H1 (cell line): ENCODE data around the gene BCAS3. TPM values are rescaled to one million over a fixed set of nuclear protein-coding genes. Genes with fewer than 3 reads are reported as not detected.

Experiments used
- CTCF ChIA-PET: fragments of 300-600 bp; sonication (Branson Sonifier 250); formaldehyde crosslinking; loops from one replicate; lab custom pipeline; 2021; ENCODE audit not compliant: partially characterized antibody; lab: Charles Lee
- POLR2A ChIA-PET: fragments of 300-600 bp; sonication (Branson Sonifier 250); formaldehyde crosslinking; loops from one replicate; lab custom pipeline; 2021; ENCODE audit warnings: inconsistent platforms; ENCODE audit not compliant: partially characterized antibody; lab: Charles Lee
- DNase-seq, 2 experiments: peaks; one replicate each; pipeline versions ENCODE4 v3.0.0 to v3.0.0-alpha.2; 2010 to 2022; ENCODE audit warnings: low spot score in 2 of 2, low read depth in 1 of 2, mixed read lengths in 1 of 2
- FAIRE-seq: peaks from 2 replicates; lab custom pipeline; 2011; peaks lifted over from hg19 to GRCh38; lab: Jason Lieb, UNC
- H2AFZ ChIP-seq: 2 replicates; pipeline ENCODE4 v1.8.1; 2012; ENCODE audit warnings: low read length, inconsistent platforms
- H2AK5ac ChIP-seq: 2 replicates; pipeline ENCODE4 v1.6.1; 2013; ENCODE audit warnings: low read depth, low read length
- H2BK120ac ChIP-seq: replicated peaks from 2 replicates; pipeline ENCODE3; 2013; ENCODE audit warnings: low read depth, low read length, inconsistent platforms
- H2BK12ac ChIP-seq: 2 replicates; pipeline ENCODE4 v1.6.1; 2013; ENCODE audit warnings: low read depth, low read length
- H2BK15ac ChIP-seq: 2 replicates; pipeline ENCODE4 v1.6.1; 2013; ENCODE audit warnings: low read length
- H2BK20ac ChIP-seq: 2 replicates; pipeline ENCODE4 v1.6.1; 2013; ENCODE audit warnings: low read length
- H2BK5ac ChIP-seq: 2 replicates; pipeline ENCODE4 v1.6.1; 2013; ENCODE audit warnings: low read depth, low read length
- H3K14ac ChIP-seq: 2 replicates; pipeline ENCODE4 v1.6.1; 2013; ENCODE audit warnings: inconsistent platforms; ENCODE audit not compliant: insufficient read length
- H3K18ac ChIP-seq: 2 replicates; pipeline ENCODE4 v1.6.1; 2013; ENCODE audit warnings: low read length; ENCODE audit errors: extremely low read depth
- H3K23ac ChIP-seq: 2 replicates; pipeline ENCODE4 v1.6.1; 2013; ENCODE audit warnings: inconsistent platforms; ENCODE audit not compliant: insufficient read length
- H3K23me2 ChIP-seq: 2 replicates; pipeline ENCODE4 v1.6.1; 2013; ENCODE audit warnings: low read depth, low read length
- H3K27ac ChIP-seq: 2 replicates; pipeline ENCODE4 v1.6.1; 2011; ENCODE audit warnings: low read depth, low read length, inconsistent platforms
- H3K27me3 ChIP-seq, 4 experiments: replicated peaks in 1 of 4; 1 replicate in 1 of 4; 2 replicates in 3 of 4; pipeline versions ENCODE4 v1.6.1 to v1.8.1; 2011 to 2013; ENCODE audit warnings: low read length in 3 of 4, mild to moderate bottlenecking in 3 of 4, inconsistent platforms in 2 of 4, mixed read lengths in 2 of 4, moderate library complexity in 1 of 4; ENCODE audit not compliant: control insufficient read depth in 3 of 4, insufficient read depth in 3 of 4; ENCODE audit errors: extremely low read depth in 1 of 4
- H3K36me3 ChIP-seq, 4 experiments: 2 replicates each; pipeline versions ENCODE4 v1.6.1 to v1.8.1; 2011 to 2013; ENCODE audit warnings: mild to moderate bottlenecking in 4 of 4, low read length in 3 of 4, moderate library complexity in 2 of 4, control low read depth in 1 of 4, inconsistent platforms in 1 of 4; ENCODE audit not compliant: insufficient read depth in 4 of 4, control insufficient read depth in 2 of 4
- H3K4ac ChIP-seq: replicated peaks from 2 replicates; pipeline ENCODE3; 2013; ENCODE audit warnings: low read length, low read depth, mixed read lengths, inconsistent platforms; ENCODE audit not compliant: insufficient read length
- H3K4me1 ChIP-seq, 4 experiments: replicated peaks in 1 of 4; 1 replicate in 1 of 4; 2 replicates in 3 of 4; pipeline versions ENCODE4 v1.6.1 to v1.8.1; 2011 to 2013; ENCODE audit warnings: low read length in 3 of 4, inconsistent platforms in 2 of 4, mixed read lengths in 1 of 4; ENCODE audit not compliant: insufficient read depth in 4 of 4, control insufficient read depth in 3 of 4
- H3K4me2 ChIP-seq, 2 experiments: 2 replicates each; pipeline versions ENCODE4 v1.6.1 to v1.8.1; 2011 to 2013; ENCODE audit warnings: low read depth in 2 of 2, low read length in 2 of 2, control low read depth in 1 of 2, inconsistent platforms in 1 of 2, mild to moderate bottlenecking in 1 of 2; ENCODE audit not compliant: insufficient read depth in 1 of 2
- H3K4me3 ChIP-seq, 4 experiments: fragments of 200-600, 300-600 bp in 1 of 4; sonication (generic), shearing (Covaris generic), sonication (Bioruptor Twin) in 1 of 4; 2 replicates each; pipeline versions ENCODE4 v1.5.1 to v1.8.1; 2011 to 2016; ENCODE audit warnings: low read length in 4 of 4, low read depth in 3 of 4, control low read depth in 2 of 4, inconsistent platforms in 2 of 4, mild to moderate bottlenecking in 2 of 4, mixed read lengths in 1 of 4, moderate library complexity in 1 of 4; ENCODE audit not compliant: insufficient read depth in 2 of 4; ENCODE audit errors: extremely low read depth in 1 of 4
- H3K56ac ChIP-seq: replicated peaks from 2 replicates; pipeline ENCODE3; 2013; ENCODE audit warnings: low read depth, mild to moderate bottlenecking, mixed read lengths, low read length, inconsistent platforms; ENCODE audit not compliant: insufficient read length
- H3K79me1 ChIP-seq: 2 replicates; pipeline ENCODE4 v1.6.1; 2013; ENCODE audit warnings: low read depth, low read length, control low read depth
- H3K79me2 ChIP-seq, 2 experiments: 2 replicates each; pipeline versions ENCODE4 v1.6.1 to v1.8.1; 2012 to 2013; ENCODE audit warnings: low read length in 2 of 2, mild to moderate bottlenecking in 2 of 2, inconsistent platforms in 1 of 2; ENCODE audit not compliant: insufficient read depth in 2 of 2, control insufficient read depth in 1 of 2
- H3K9ac ChIP-seq, 4 experiments: replicated peaks in 1 of 4; 1 replicate in 1 of 4; 2 replicates in 3 of 4; pipeline versions ENCODE4 v1.6.1 to v1.8.1; 2011 to 2013; ENCODE audit warnings: low read depth in 3 of 4, low read length in 3 of 4, control low read depth in 2 of 4, mild to moderate bottlenecking in 2 of 4, moderate library complexity in 2 of 4, inconsistent platforms in 1 of 4; ENCODE audit errors: extremely low read depth in 1 of 4
- H3K9me3 ChIP-seq, 2 experiments: 2 replicates each; pipeline versions ENCODE4 v1.6.1 to v1.8.1; 2012 to 2013; ENCODE audit warnings: mild to moderate bottlenecking in 2 of 2, moderate library complexity in 2 of 2, control low read depth in 1 of 2, inconsistent platforms in 1 of 2, low read depth in 1 of 2, low read length in 1 of 2, mixed read lengths in 1 of 2; ENCODE audit not compliant: insufficient read depth in 2 of 2
- H4K20me1 ChIP-seq, 2 experiments: replicated peaks in 1 of 2; 2 replicates each; pipeline versions ENCODE3 to v1.8.1; 2011 to 2013; ENCODE audit warnings: inconsistent platforms in 2 of 2, low read length in 2 of 2, mild to moderate bottlenecking in 1 of 2; ENCODE audit not compliant: insufficient read depth in 2 of 2, control insufficient read depth in 1 of 2
- H4K5ac ChIP-seq: 2 replicates; pipeline ENCODE4 v1.6.1; 2013; ENCODE audit warnings: low read length, low read depth, mixed read lengths, inconsistent platforms; ENCODE audit not compliant: insufficient read length
- H4K8ac ChIP-seq: 2 replicates; pipeline ENCODE4 v1.8.0; 2013; ENCODE audit warnings: mild to moderate bottlenecking, moderate library complexity, low read length, inconsistent platforms; ENCODE audit not compliant: insufficient read depth; ENCODE audit errors: extremely low read depth
- H4K91ac ChIP-seq: replicated peaks from 2 replicates; pipeline ENCODE3; 2013; ENCODE audit warnings: low read length, mixed read lengths, inconsistent platforms; ENCODE audit not compliant: insufficient read length
- CBX8 ChIP-seq: fragments of 300-800, 300-1000 bp; sonication (generic); IDR thresholded peaks from 2 replicates; pipeline ENCODE4 v1.7.1; 2016; ENCODE audit warnings: low read depth, low read length, borderline replicate concordance
- CEBPB ChIP-seq: IDR thresholded peaks from 2 replicates; pipeline ENCODE4 v1.6.1; 2012; ENCODE audit warnings: low read depth, low read length
- EP300 ChIP-seq, 2 experiments: IDR thresholded peaks; 1 replicate in 1 of 2; 2 replicates in 1 of 2; pipeline ENCODE4 v1.6.1; 2011 to 2012; ENCODE audit warnings: low read depth in 2 of 2, low read length in 2 of 2, mild to moderate bottlenecking in 2 of 2, borderline replicate concordance in 1 of 2, inconsistent platforms in 1 of 2, moderate library complexity in 1 of 2
- HDAC2 ChIP-seq, 2 experiments: fragments of 300-600 bp in 1 of 2; sonication (generic) in 1 of 2; IDR thresholded peaks; 2 replicates each; pipeline ENCODE4 v1.6.1; 2011 to 2012; ENCODE audit warnings: low read depth in 2 of 2, low read length in 2 of 2, mild to moderate bottlenecking in 2 of 2, moderate library complexity in 2 of 2, borderline replicate concordance in 1 of 2, inconsistent platforms in 1 of 2
- MAX ChIP-seq: IDR thresholded peaks from 2 replicates; pipeline ENCODE4 v1.6.1; 2012; ENCODE audit warnings: inconsistent platforms
- PHF8 ChIP-seq: fragments of 200-600 bp; sonication (generic); conservative IDR thresholded peaks from 2 replicates; pipeline ENCODE4 v1.7.1; 2012; ENCODE audit warnings: low read depth, mild to moderate bottlenecking, inconsistent platforms, low read length, moderate library complexity
- POLR2AphosphoS5 ChIP-seq: IDR thresholded peaks from 2 replicates; pipeline ENCODE4 v1.6.1; 2011; ENCODE audit warnings: low read depth, low read length
- RAD21 ChIP-seq, 2 experiments: IDR thresholded peaks in 1 of 2; conservative IDR thresholded peaks in 1 of 2; 2 replicates each; pipeline ENCODE4 v1.6.1; 2011; ENCODE audit warnings: low read depth in 2 of 2, low read length in 2 of 2, improper control_type of control experiment in 1 of 2, inconsistent platforms in 1 of 2, mild to moderate bottlenecking in 1 of 2, moderate library complexity in 1 of 2
- RBBP5 ChIP-seq: IDR thresholded peaks from 2 replicates; pipeline ENCODE4 v1.7.1; 2012; ENCODE audit warnings: low read depth, mild to moderate bottlenecking, inconsistent platforms, low read length, moderate library complexity, borderline replicate concordance
- RFX5 ChIP-seq: IDR thresholded peaks from 2 replicates; pipeline ENCODE4 v1.6.1; 2011; ENCODE audit warnings: low read depth, low read length, improper control_type of control experiment, borderline replicate concordance
- SP1 ChIP-seq: IDR thresholded peaks from 2 replicates; pipeline ENCODE4 v1.6.1; 2011; ENCODE audit warnings: low read depth, low read length
- SP2 ChIP-seq: IDR thresholded peaks from 2 replicates; pipeline ENCODE4 v1.6.1; 2012; ENCODE audit warnings: mild to moderate bottlenecking, low read length, inconsistent platforms
- SUZ12 ChIP-seq: fragments of 200-600 bp; sonication (generic); IDR thresholded peaks from 2 replicates; pipeline ENCODE4 v1.6.1; 2012; ENCODE audit warnings: mild to moderate bottlenecking, inconsistent platforms, low read length, moderate library complexity, mixed read lengths
- TBP ChIP-seq: IDR thresholded peaks from 2 replicates; pipeline ENCODE4 v1.6.1; 2011; ENCODE audit warnings: low read depth, low read length, improper control_type of control experiment
- TCF12 ChIP-seq: IDR thresholded peaks from 2 replicates; pipeline ENCODE4 v1.6.1; 2011; ENCODE audit warnings: low read depth, mild to moderate bottlenecking, low read length
- WGBS, 2 experiments: shearing (Covaris generic) in 1 of 2; methylation state at CpG; one replicate each; pipeline versions ENCODE4 v1.1.6 to v1.1.7; 2013 to 2015; ENCODE audit warnings: low lambda C conversion rate in 2 of 2, mixed read lengths in 2 of 2, inconsistent platforms in 1 of 2, low coverage in 1 of 2, missing lambda C conversion rate in 1 of 2; ENCODE audit not compliant: insufficient replicate concordance in 2 of 2, insufficient coverage in 1 of 2, insufficient read length in 1 of 2; ENCODE audit errors: extremely low coverage in 1 of 2, missing lambda C conversion rate in 1 of 2; 5-methylcytosine and 5-hydroxymethylcytosine counted together
- polyA plus RNA-seq, 7 experiments: library from polyadenylated mRNA; depleted of rRNA in 3 of 7; stranded (reverse) in 5 of 7; unstranded in 2 of 7; fragments of >200 nt in 5 of 7; fragments of 200-250 nt in 2 of 7; gene quantifications; 1 replicate in 5 of 7; 2 replicates in 1 of 7; 4 replicates in 1 of 7; pipeline versions ENCODE4 v1.2.1 to v1.2.3, GENCODE V29; 2011 to 2013; ENCODE audit warnings: missing spikeins in 2 of 7, mixed read lengths in 2 of 7
- total RNA-seq: library from RNA; stranded (reverse); fragmentation: NEBNext Ultra II Directional; extraction: Animal tissue kit (Norgen Biotek cat#: 25700); gene quantifications from 2 replicates; pipeline ENCODE4 v1.2.1, GENCODE V29; 2021

Gene BCAS3
- total and polyA plus RNA-seq, 2 of the 8 experiments (the other 6 are each of a cell fraction or from before 2014, with no cell fraction given) = 9.9 to 13.3 TPM

- no peak overlapping the region for H3K14ac ChIP-seq
- H3K4ac ChIP-seq = no peak overlapping the region
- H2AK5ac ChIP-seq = no peak overlapping the region
- H3K4me3 ChIP-seq = no peak overlapping the region
- no peaks in the 10 kb centered on the region for H3K23me2 ChIP-seq
- H3K27me3 ChIP-seq = no peaks in the 10 kb centered on the region
- no peak overlapping the region for H2BK5ac ChIP-seq
- ChIA-PET POLR2A (no interaction called here), CTCF (no interaction called here)
- DNase-seq (no peak), FAIRE-seq (no peak)
- H3K27ac ChIP-seq = no peak overlapping the region
- no peaks in the 10 kb centered on the region for H3K79me2 ChIP-seq
- no peak overlapping the region for H2BK15ac ChIP-seq
- no peak overlapping the region for H3K56ac ChIP-seq
- no peak overlapping the region for H2BK12ac ChIP-seq
- H3K9me3 ChIP-seq = no peaks in the 10 kb centered on the region
- H3K18ac ChIP-seq = no peak overlapping the region
- no peak overlapping the region for H4K5ac ChIP-seq
- no peak overlapping the region for H3K23ac ChIP-seq
- no peak overlapping the region for H2AFZ ChIP-seq
- H4K91ac ChIP-seq = no peak overlapping the region
- 81% methylated on average over 1 of the region's 1 CpG; no CpG with 5 or more reads in 1 of the 2 experiments for WGBS, 2 experiments
- no peak overlapping the region for H3K9ac ChIP-seq
- no peaks in the 10 kb centered on the region for H3K4me1 ChIP-seq
- H3K79me1 ChIP-seq = no peaks in the 10 kb centered on the region
- H2BK20ac ChIP-seq = no peak overlapping the region
- no peak overlapping the region for H4K8ac ChIP-seq
- H4K20me1 ChIP-seq = no peaks in the 10 kb centered on the region
- H3K36me3 ChIP-seq = no peaks in the 10 kb centered on the region
- no peak overlapping the region for H3K4me2 ChIP-seq
- H2BK120ac ChIP-seq = no peak overlapping the region
- TF ChIP-seq MAX (no peak), SP1 (no peak), RAD21 (IDR thresholded peaks at IDR 0.05 in 1 of 2, conservative IDR thresholded peaks at IDR 0.05 in 1 of 2; ENCODE audit: low read depth in 2 of 2, low read length in 2 of 2) (no peak), HDAC2 (IDR thresholded peaks at IDR 0.05; ENCODE audit: borderline replicate concordance in 1 of 2, low read depth in 2 of 2, low read length in 2 of 2) (no peak), RFX5 (no peak), CEBPB (no peak), TBP (no peak), SP2 (no peak), SUZ12 (no peak), POLR2AphosphoS5 (no peak), CBX8 (no peak), PHF8 (no peak), RBBP5 (no peak), EP300 (IDR thresholded peaks at IDR 0.05; ENCODE audit: borderline replicate concordance in 1 of 2, low read depth in 2 of 2, low read length in 2 of 2) (no peak), TCF12 (no peak)
Measured at GRCh38 chr17:60716766-60717165, 39.1 kb downstream of the BCAS3 start.
